GM20431 (cell line): ENCODE measurements around the gene OSTN.
"Not testable (repeated sequence)": the region's sequence is repeated elsewhere in the genome, so short reads cannot be mapped to it uniquely, and the experiment has no call there.

ENCODE experiments used
- in situ Hi-C: fragments of 300-500 bp; cut with MseI, MboI; formaldehyde crosslinking; loops from one replicate; pipeline ENCODE4 v1.15.0; 2020; ENCODE audit warnings: low sequenced_read_pairs; ENCODE audit not compliant: unreplicated experiment

OSTN gene

DNA sequence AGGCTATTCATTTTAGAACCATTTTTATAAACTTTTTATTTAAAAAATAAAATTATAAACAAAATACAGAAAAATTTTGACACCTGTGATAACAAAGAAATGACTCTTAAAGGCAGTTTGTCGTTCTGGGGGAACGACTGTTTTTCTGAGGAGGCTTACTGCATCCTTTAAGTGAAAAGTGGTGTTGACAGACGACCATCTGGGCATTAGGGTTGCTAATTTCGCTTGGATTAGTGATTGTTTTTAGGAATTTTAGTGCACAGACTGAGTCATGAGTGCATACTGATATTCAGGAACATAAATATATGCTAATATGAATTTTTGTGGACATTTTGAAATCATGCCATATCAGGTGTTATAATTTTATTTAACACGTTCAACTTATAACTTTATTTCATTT lies 28.5 kb downstream of the OSTN start:
- in situ Hi-C loops: no loop called here

DNA sequence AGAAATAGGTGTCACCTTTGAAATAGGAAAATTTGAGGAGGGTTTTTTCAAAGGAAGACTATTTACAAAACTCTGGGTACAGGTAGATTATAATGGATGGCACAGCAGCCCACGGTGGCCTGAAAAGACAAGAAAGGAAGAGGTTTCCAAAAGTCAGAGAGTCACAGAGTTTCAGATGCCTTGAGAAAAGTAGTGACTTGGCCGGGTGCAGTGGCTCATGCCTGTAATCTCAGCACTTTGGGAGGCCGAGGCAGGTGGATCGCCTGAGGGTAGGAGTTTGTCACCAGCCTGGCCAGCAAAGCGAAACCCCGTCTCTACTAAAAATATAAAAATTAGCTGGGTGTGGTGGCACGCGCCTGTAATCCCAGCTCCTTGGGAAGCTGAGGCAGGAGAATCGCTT lies 35.2 kb downstream of the OSTN start:
- in situ Hi-C loops: no loop called here

DNA sequence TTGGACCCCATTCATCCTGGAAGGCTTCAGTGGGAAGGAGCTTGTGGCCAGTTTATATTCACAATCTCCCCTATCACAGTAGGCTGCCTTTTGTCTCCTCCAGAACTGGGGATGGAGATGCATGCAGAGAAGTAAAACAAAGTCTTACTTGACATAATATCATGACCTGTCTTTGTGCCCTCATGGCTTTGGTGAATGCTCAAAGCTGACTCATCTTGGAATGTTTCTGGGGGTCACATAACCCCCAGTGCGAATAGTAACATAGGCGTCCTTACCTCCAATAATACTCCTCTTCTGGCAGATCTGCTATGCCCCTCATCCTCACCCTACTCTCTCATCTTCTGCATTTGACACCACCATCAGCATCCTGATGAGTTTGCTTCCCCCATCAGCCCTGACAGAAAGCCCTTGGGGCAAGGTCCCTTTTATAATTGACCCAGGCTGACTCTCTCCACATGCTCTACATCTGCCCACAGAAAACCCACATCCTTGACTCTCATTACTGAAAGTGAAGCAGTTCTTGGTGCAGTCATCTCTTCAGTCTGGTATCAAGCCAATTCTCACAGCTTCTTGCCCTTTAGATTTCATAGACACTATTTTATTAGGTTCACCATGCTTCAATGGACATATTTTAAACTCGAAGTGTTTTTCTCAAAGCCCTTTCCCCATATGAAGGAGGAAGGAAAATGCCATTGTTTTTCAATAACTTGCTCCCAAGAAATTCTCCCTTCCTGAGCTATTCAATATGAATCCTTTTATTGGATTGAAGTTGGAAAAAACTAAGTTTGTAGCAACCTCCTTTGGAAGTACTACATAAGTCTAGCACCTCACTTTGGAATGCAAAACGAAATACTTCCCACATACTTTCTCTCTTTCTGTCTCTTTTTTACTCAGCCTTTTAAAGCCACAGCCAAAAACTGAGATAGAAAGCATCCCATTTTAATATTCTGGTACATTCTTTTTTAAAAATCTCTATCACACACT lies 36.6 kb downstream of the OSTN start:
- in situ Hi-C loops: no loop called here

DNA sequence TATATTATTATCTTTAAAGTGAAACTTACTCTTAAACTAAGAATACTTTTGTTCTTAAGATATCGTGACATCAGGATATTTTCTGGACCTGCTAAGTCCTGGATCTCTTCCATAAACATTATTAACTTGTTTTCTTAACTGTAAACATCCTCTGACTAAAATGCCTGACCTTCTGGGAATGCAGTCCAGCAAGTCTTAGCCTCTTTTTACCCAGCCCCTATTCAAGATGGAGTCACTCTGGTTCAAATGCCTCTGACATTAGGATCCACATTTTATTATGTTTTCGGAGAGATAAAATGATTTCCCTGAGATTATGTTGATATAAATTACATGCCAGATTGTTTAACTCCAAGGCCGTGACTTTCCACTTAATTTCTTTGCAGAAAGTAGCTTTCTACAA lies 37.6 kb downstream of the OSTN start:
- in situ Hi-C loops: no loop called here

DNA sequence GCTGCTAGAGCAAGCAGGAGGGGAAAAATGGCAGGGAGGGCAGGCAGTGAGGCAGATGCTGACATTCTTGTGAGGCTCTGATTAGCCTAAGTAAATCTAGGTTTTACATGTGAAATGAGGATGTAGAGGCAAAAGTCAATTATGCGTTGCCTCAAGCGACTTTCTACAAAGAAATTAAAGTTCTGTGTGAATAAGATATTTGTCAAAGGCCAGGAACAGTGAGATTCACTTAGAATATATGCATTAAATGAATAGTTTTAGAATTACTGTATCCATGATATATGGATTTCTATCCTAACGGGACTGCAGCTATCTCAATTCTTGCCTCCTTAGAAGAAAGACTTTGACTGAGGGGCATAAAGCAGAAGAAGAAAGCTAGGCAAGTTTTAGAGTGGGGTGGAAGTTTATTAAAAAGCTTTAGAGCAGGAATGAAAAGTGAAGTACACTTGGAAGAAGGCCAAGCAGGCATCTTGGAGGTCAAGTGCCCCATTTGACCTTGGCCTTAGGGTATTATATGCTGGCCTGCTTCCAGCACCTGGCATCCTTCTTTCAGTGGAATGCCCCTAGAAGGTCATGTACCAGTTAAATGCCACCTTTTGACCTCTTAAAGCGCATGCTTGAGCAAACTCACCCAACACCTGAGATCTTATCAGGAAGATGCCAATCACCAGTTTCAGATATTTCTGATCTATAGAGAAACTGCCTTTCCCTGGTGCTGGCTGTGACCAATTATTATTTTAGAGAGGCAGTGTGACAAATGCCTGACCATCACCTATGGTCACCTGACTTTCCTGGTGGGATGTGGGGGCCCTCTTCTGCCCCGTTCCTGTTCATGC lies 38.2 kb downstream of the OSTN start:
- in situ Hi-C loops: no loop called here

GRCh38 chr3:191238321-191238817 lies 39.3 kb downstream of the OSTN start:
- in situ Hi-C loops: no loop called here

GRCh38 chr3:191239407-191240031 lies 40.5 kb downstream of the OSTN start:
- in situ Hi-C loops: no loop called here

- in situ Hi-C loops: no loop called here
Observed at GRCh38 chr3:191240486-191240885, 41.4 kb downstream of the OSTN start.

- in situ Hi-C loops: no loop called here
Observed at GRCh38 chr3:191244242-191244867, 45.3 kb downstream of the OSTN start.

DNA sequence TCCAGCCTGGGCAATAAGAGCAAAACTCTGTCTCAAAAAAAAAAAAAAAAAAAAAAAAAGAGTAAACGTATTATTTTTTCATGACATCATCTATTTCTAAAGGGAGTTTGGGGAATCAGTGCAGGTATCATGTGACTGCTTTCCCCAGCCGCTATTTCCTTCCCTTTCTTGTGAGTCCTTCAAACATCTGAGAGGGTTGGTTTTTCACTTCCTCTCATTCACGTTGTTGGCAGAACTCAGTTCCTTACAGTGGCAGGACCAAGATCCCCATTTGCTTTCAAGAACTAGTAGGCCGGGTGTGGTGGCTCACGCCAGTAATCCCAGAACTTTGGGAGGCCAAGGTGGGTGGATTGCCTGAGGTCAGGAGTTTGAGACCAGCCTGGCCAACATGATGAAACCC lies 47.0 kb downstream of the OSTN start:
- in situ Hi-C loops: not testable (repeated sequence)

DNA sequence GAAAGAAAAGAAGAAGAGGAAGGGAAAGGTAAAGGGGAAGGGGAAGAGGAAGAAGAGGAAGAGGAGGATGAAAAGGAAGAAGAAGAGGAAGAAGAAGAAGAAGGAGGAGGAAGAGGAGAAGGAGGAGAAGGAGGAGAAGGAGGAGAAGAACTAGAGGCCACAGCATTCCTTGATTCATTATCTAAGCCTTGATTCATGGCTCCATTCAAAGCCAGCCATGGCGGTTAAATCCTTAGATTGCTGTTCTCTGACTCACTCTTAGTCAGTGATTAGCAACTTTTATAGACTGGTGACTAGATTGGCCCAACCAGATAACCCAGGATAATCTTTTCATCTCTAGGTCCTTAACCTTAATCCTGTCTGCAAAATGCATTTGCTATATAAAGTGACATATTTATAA lies 47.6 kb downstream of the OSTN start:
- in situ Hi-C loops: no loop called here

- in situ Hi-C loops: loop anchor here (25.0 kb wide), 1 partner anchor 109 kb away; no protein-coding TSS in a partner anchor
Observed at GRCh38 chr3:191253089-191253799, 54.2 kb downstream of the OSTN start.

- in situ Hi-C loops: loop anchor here (25.0 kb wide), 1 partner anchor 108 kb away; no protein-coding TSS in a partner anchor
Observed at GRCh38 chr3:191254098-191254873, 55.2 kb downstream of the OSTN start.

GRCh38 chr3:191255156-191255555 lies 56.1 kb downstream of the OSTN start:
- in situ Hi-C loops: loop anchor here (25.0 kb wide), 1 partner anchor 107 kb away; no protein-coding TSS in a partner anchor

GRCh38 chr3:191256405-191256804 lies 57.4 kb downstream of the OSTN start:
- in situ Hi-C loops: loop anchor here (25.0 kb wide), 1 partner anchor 106 kb away; no protein-coding TSS in a partner anchor

DNA sequence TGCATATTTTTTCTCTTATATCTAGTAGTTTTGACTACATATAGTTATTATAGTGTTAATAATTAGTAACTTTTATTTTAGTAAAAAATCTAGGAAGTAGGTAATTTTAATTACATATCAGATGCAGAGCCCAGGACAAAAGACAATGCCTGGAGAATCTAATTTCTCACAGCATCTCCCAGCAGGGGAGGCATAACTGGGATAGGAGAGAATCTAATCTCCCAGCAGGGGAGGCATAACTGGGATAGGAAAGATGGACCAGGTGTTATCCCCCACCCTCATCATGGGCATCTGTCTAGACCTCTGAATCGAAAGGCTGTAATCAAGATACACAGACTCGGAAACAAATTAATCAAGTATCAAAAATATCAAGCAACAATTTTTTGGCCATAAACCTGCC lies 58.2 kb downstream of the OSTN start:
- in situ Hi-C loops: loop anchor here (25.0 kb wide), 1 partner anchor 105 kb away; no protein-coding TSS in a partner anchor

DNA sequence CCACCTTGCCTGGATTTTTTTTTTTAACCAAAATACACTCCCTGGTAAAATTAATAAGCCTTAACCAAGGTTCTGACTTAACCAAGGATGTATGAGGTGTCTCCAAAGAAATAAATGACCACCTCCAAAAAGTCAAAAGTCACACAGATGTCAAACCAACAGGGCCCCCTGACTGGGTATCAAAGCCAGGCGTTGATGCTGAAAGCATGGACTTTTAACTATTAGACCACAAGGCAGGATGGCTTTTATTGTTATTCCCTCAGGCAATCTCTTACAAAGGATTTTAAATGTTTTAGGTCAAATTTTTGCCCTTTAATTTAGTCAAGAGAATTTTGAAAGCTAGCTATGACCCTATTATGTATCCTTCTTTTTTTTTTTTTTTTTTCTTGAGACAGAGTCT lies 60.4 kb downstream of the OSTN start:
- in situ Hi-C loops: loop anchor here (25.0 kb wide), 1 partner anchor 103 kb away; no protein-coding TSS in a partner anchor
